Mesothelial cell of epicardium (in vitro differentiated cells): ENCODE results near the gene NDUFV3. TPM values are rescaled to one million over a fixed set of nuclear protein-coding genes. Genes with fewer than 3 reads are reported as not detected.

Source experiments
- DNase-seq, 2 experiments: peaks; one replicate each; pipeline ENCODE4 v3.0.0; 2021; ENCODE audit warnings: low spot score in 2 of 2; ENCODE audit not compliant: unreplicated experiment in 2 of 2
- H3K27ac Mint-ChIP-seq: 2 replicates; pipeline ENCODE4 v1.8.0; 2021; ENCODE audit warnings: mixed read lengths
- H3K27me3 Mint-ChIP-seq: 2 replicates; pipeline ENCODE4 v1.8.0; 2021; ENCODE audit warnings: low read depth, mixed read lengths
- H3K36me3 Mint-ChIP-seq: 2 replicates; pipeline ENCODE4 v1.8.0; 2021; ENCODE audit warnings: mixed read lengths
- H3K4me1 Mint-ChIP-seq: 2 replicates; pipeline ENCODE4 v1.8.0; 2021; ENCODE audit warnings: mixed read lengths
- H3K4me3 Mint-ChIP-seq: 2 replicates; pipeline ENCODE4 v1.8.0; 2021; ENCODE audit warnings: mild to moderate bottlenecking, moderate library complexity, mixed read lengths
- H3K9me3 Mint-ChIP-seq: 2 replicates; pipeline ENCODE4 v1.8.0; 2021; ENCODE audit warnings: mixed read lengths
- CTCF ChIP-seq: fragments of 200-600 bp; sonication (generic); IDR thresholded peaks from one replicate; pipeline ENCODE4 v1.5.0; 2021; ENCODE audit warnings: antibody characterized with exemption; ENCODE audit not compliant: unreplicated experiment
- total RNA-seq: library from RNA; stranded (reverse); gene quantifications from 3 replicates; pipeline ENCODE4 v1.2.1, GENCODE V29; 2021

The NDUFV3 gene
- total RNA-seq, 1 donor from 2014 or later: 34.4 TPM

GRCh38 chr21:42913476-42913875 lies 20.4 kb downstream of the NDUFV3 start:
- TF ChIP-seq CTCF: no peak

DNA sequence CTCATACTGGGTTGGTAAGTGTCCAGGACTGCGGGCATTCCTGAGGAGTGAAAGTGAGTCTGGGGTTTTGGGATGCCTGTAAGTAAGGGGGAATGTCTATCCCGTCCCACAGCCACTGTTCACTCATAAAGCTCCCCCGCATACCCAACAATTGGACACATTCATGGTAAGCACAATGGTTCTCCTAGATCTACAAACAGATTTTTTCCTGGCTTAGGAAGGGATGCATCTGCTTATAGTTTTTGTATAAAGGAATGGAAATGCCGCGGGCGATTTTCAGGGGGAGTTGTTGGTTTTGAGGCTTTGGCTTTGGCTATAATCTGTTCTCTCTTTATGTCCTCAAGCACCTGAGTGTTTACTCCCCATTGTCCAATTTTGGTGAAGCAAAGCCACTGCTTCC lies 25.2 kb downstream of the NDUFV3 start:
- Mint-ChIP-seq H3K4me1 (peaks cover under 1% of the 10 kb centered on the region), H3K4me3 (no peak overlapping the region), H3K27me3 (no peaks in the 10 kb centered on the region), H3K36me3 (peaks cover 11% of the 10 kb centered on the region), H3K9me3 (no peaks in the 10 kb centered on the region), H3K27ac (no peak overlapping the region)
- no peak for TF ChIP-seq CTCF
- no peak for DNase-seq

More at GRCh38 chr21:42913476-42913875, 20.4 kb downstream of the NDUFV3 start:
- no peak for DNase-seq
- Mint-ChIP-seq H3K4me3 (no peak overlapping the region), H3K27me3 (no peaks in the 10 kb centered on the region), H3K4me1 (no peaks in the 10 kb centered on the region), H3K9me3 (no peaks in the 10 kb centered on the region), H3K27ac (peak overlapping the region; percentile 33), H3K36me3 (peaks cover 22% of the 10 kb centered on the region)

DNA sequence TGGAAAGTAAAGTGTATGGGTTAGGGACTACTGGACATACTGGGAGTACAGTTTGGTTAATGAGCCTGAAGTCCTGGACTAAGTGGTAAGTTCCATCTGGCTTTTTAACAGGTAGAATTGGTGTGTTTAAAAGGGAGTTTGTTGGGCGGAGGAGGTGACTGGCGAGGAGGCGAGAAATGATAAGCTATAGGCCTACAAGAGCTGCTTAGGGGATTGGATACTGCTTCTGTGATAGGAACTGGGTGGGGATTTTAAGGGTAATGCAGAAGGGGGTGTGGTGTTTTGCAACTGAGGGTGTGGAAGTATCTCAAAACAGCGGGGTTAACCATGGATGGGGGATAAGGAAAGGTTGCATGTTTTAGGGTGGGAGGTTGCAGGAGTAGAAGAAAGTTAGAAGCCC lies 28.8 kb downstream of the NDUFV3 start:
- H3K27me3 Mint-ChIP-seq: no peaks in the 10 kb centered on the region
- H3K4me1 Mint-ChIP-seq: peaks cover 16% of the 10 kb centered on the region
- no peaks in the 10 kb centered on the region for H3K9me3 Mint-ChIP-seq
- no peak for TF ChIP-seq CTCF
- H3K36me3 Mint-ChIP-seq: peaks cover 6% of the 10 kb centered on the region
- peak overlapping the region; percentile 47 for H3K27ac Mint-ChIP-seq
- no peak for DNase-seq
- no peak overlapping the region for H3K4me3 Mint-ChIP-seq

DNA sequence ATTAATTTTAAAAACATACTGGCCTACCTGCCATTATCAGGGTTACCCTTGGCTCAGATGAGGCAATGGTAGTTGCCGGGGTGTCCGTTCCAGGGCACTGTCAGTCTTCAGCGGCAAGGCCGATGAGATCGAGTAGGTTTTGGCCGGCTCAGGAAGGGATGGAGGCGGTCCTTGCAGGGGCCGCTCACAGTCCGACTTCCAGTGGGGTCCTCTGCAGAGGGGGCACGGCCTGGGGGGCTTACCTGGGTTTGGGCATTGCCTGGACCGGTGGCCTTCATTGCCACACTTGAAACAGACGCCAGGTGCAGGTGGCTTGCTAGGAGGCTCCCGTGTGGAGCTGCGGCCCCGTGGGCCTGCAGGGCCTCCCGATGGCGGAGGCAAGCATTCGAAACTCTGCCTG lies 29.8 kb downstream of the NDUFV3 start:
- no peak overlapping the region for H3K27ac Mint-ChIP-seq
- H3K9me3 Mint-ChIP-seq: no peaks in the 10 kb centered on the region
- H3K27me3 Mint-ChIP-seq: no peaks in the 10 kb centered on the region
- no peak for DNase-seq
- peaks cover 5% of the 10 kb centered on the region for H3K36me3 Mint-ChIP-seq
- H3K4me3 Mint-ChIP-seq: no peak overlapping the region
- TF ChIP-seq CTCF: no peak
- peaks cover 17% of the 10 kb centered on the region for H3K4me1 Mint-ChIP-seq

DNA sequence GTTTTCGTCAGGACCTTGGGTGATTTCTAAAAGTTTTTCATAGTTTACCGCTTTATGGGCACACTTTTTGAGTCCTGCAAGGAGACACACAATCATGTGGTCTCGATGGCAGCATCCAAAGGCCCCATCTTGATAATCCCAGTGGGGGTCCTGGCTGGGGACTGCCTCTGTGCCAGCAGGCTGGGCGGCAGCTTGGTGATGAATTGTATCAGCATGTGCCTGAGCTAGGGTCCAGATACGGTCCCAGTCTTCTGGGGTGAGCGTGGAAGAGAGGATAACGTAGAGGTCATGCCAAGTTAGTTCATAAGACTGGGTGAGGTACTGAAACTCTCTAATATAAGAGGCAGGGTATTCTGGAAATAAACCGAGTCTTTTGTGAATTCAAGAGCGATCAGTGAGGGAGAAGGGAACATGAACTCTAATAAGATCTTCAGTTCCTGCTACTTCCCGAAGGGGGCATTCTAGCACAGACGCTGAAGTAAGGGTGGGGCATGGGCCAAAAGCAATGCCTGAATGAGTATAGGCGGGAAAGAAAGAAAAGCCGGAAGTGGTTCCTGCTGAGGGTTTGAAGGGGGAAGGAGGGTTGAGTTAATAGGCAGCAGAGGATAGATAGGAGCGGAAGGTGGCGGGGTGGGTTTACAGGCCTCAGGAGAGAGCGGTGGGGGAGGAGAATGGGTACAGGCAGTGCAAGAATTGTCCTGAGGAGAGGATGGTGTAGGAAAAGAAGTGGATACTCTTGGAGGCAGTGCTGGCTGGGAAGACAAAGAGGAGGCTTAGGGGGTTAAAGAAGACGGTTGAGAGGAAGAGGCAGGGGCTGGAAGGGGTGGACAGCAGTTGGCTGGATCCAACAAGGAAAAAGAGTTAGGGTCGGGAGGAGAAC lies 30.7 kb downstream of the NDUFV3 start:
- DNase-seq: peak; percentile 61 to 79
- H3K36me3 Mint-ChIP-seq: peaks cover 2% of the 10 kb centered on the region
- peak overlapping the region; percentile 39 for H3K4me3 Mint-ChIP-seq
- no peaks in the 10 kb centered on the region for H3K27me3 Mint-ChIP-seq
- H3K4me1 Mint-ChIP-seq: peaks cover 17% of the 10 kb centered on the region
- peak overlapping the region; percentile 83 for H3K27ac Mint-ChIP-seq
- no peaks in the 10 kb centered on the region for H3K9me3 Mint-ChIP-seq
- peak; percentile 74 for TF ChIP-seq CTCF
